Panc1 (cell line): ENCODE results near the gene ZNF568. TPM values are rescaled to one million over a fixed set of nuclear protein-coding genes. Genes with fewer than 3 reads are reported as not detected.

ENCODE experiments used
- ATAC-seq: fragments of 200-7000 bp; cut with Tn5 transposase; 2 replicates; pipeline ENCODE4 v1.9.1; 2020; ENCODE audit warnings: mild to moderate bottlenecking, moderate library complexity
- BruUV-seq: library from RNA; stranded (reverse); fragments of 400-500 nt; replicated peaks from 2 replicates; lab custom pipeline; 2021; lab: Mats Ljungman, UMichigan
- CTCF ChIA-PET: fragments of 300-600 bp; sonication (Branson Sonifier 250); formaldehyde crosslinking; loops from one replicate; lab custom pipeline; 2022; ENCODE audit warnings: antibody characterized with exemption; lab: Charles Lee
- POLR2A ChIA-PET: fragments of 300-600 bp; sonication (Branson Sonifier 250); formaldehyde crosslinking; loops from one replicate; lab custom pipeline; 2022; ENCODE audit warnings: antibody characterized with exemption; lab: Charles Lee
- DNase-seq: peaks from one replicate; pipeline ENCODE4 v3.0.0-alpha.2; 2010; ENCODE audit warnings: low read depth, low spot score
- H3K27ac ChIP-seq: 2 replicates; pipeline ENCODE4 v1.5.1; 2011; ENCODE audit warnings: mild to moderate bottlenecking, low read length, inconsistent platforms
- H3K27me3 ChIP-seq: fragments of 200-500 bp; sonication (Bioruptor generic); 2 replicates; pipeline ENCODE4 v1.6.0; 2014; ENCODE audit warnings: low read length, inconsistent platforms; ENCODE audit not compliant: control insufficient read depth, insufficient read depth
- H3K36me3 ChIP-seq: fragments of 200-500 bp; sonication (Bioruptor generic); 2 replicates; pipeline ENCODE4 v1.5.1; 2014; ENCODE audit warnings: inconsistent platforms, mild to moderate bottlenecking, low read length, moderate library complexity; ENCODE audit not compliant: control insufficient read depth, insufficient read depth
- H3K4me1 ChIP-seq: 2 replicates; pipeline ENCODE4 v1.5.1; 2011; ENCODE audit warnings: inconsistent platforms, mild to moderate bottlenecking, low read length, moderate library complexity; ENCODE audit not compliant: control insufficient read depth, insufficient read depth
- H3K4me3 ChIP-seq, 2 experiments: 2 replicates each; pipeline ENCODE4 v1.5.1; 2011 to 2012; ENCODE audit warnings: low read depth in 2 of 2, low read length in 2 of 2, mild to moderate bottlenecking in 2 of 2, inconsistent platforms in 1 of 2, moderate library complexity in 1 of 2
- H3K9me3 ChIP-seq: fragments of 200-500 bp; sonication (Bioruptor generic); 2 replicates; pipeline ENCODE4 v1.5.1; 2014; ENCODE audit warnings: low read depth, mild to moderate bottlenecking, inconsistent platforms, low read length, moderate library complexity; ENCODE audit not compliant: control insufficient read depth, insufficient read depth
- POLR2AphosphoS5 ChIP-seq: IDR thresholded peaks from 2 replicates; pipeline ENCODE4 v1.6.1; 2012; ENCODE audit warnings: mild to moderate bottlenecking, low read depth, low read length, moderate library complexity
- SIN3A ChIP-seq: IDR thresholded peaks from 2 replicates; pipeline ENCODE4 v1.6.1; 2012; ENCODE audit warnings: low read depth, mild to moderate bottlenecking, low read length, moderate library complexity, borderline replicate concordance; ENCODE audit not compliant: insufficient read depth
- TCF7L2 ChIP-seq: IDR thresholded peaks from 2 replicates; pipeline ENCODE4 v1.6.1; 2011; ENCODE audit warnings: mild to moderate bottlenecking, low read depth, low read length, inconsistent platforms
- in situ Hi-C: cut with HindIII; loops from 2 replicates; pipeline ENCODE4 v1.10.0; 2016; ENCODE audit warnings: low sequenced_read_pairs, low pct_unique_long_range_greater_than_20kb
- intact Hi-C: fragments of 100-400 bp; cut with micrococcal nuclease; formaldehyde crosslinking; loops from one replicate; pipeline ENCODE4 v1.10.0; 2022; ENCODE audit not compliant: unreplicated experiment
- total RNA-seq: library from RNA; stranded (reverse); gene quantifications from one replicate; pipeline ENCODE4 v1.2.1, GENCODE V29; 2021; ENCODE audit not compliant: unreplicated experiment
- TF ChIP-seq, protein P1 (sequence below): fragments of 450-650 bp; IDR thresholded peaks from 2 replicates; pipeline ENCODE4 v1.5.1; 2017; ENCODE audit warnings: mild to moderate bottlenecking
- TF ChIP-seq, protein P2 (sequence below), 2 experiments: IDR thresholded peaks; 2 replicates each; pipeline ENCODE4 v1.6.1; 2011 to 2012; ENCODE audit warnings: low read depth in 2 of 2, control low read depth in 1 of 2, low read length in 1 of 2, mild to moderate bottlenecking in 1 of 2, moderate library complexity in 1 of 2; ENCODE audit not compliant: insufficient read depth in 1 of 2

Gene ZNF568
- total RNA-seq, 1 experiment from 2014 or later, result 19.3 TPM

- ATAC-seq (no peak), DNase-seq (no peak)
- no peaks in the 10 kb centered on the region for H3K36me3 ChIP-seq
- BruUV-seq, result no TSS peak
- intact Hi-C loops, result no loop called here
- in situ Hi-C loops, result no loop called here
- H3K4me1 ChIP-seq, result no peaks in the 10 kb centered on the region
- no peaks in the 10 kb centered on the region for H3K27me3 ChIP-seq
- POLR2A ChIA-PET, result no interaction called here
- H3K9me3 ChIP-seq, result peaks cover 11% of the 10 kb centered on the region; the same call in 1 of the 2 replicates
- TF ChIP-seq, protein P1, sequence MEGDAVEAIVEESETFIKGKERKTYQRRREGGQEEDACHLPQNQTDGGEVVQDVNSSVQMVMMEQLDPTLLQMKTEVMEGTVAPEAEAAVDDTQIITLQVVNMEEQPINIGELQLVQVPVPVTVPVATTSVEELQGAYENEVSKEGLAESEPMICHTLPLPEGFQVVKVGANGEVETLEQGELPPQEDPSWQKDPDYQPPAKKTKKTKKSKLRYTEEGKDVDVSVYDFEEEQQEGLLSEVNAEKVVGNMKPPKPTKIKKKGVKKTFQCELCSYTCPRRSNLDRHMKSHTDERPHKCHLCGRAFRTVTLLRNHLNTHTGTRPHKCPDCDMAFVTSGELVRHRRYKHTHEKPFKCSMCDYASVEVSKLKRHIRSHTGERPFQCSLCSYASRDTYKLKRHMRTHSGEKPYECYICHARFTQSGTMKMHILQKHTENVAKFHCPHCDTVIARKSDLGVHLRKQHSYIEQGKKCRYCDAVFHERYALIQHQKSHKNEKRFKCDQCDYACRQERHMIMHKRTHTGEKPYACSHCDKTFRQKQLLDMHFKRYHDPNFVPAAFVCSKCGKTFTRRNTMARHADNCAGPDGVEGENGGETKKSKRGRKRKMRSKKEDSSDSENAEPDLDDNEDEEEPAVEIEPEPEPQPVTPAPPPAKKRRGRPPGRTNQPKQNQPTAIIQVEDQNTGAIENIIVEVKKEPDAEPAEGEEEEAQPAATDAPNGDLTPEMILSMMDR, result no peak
- TF ChIP-seq, protein P2, sequence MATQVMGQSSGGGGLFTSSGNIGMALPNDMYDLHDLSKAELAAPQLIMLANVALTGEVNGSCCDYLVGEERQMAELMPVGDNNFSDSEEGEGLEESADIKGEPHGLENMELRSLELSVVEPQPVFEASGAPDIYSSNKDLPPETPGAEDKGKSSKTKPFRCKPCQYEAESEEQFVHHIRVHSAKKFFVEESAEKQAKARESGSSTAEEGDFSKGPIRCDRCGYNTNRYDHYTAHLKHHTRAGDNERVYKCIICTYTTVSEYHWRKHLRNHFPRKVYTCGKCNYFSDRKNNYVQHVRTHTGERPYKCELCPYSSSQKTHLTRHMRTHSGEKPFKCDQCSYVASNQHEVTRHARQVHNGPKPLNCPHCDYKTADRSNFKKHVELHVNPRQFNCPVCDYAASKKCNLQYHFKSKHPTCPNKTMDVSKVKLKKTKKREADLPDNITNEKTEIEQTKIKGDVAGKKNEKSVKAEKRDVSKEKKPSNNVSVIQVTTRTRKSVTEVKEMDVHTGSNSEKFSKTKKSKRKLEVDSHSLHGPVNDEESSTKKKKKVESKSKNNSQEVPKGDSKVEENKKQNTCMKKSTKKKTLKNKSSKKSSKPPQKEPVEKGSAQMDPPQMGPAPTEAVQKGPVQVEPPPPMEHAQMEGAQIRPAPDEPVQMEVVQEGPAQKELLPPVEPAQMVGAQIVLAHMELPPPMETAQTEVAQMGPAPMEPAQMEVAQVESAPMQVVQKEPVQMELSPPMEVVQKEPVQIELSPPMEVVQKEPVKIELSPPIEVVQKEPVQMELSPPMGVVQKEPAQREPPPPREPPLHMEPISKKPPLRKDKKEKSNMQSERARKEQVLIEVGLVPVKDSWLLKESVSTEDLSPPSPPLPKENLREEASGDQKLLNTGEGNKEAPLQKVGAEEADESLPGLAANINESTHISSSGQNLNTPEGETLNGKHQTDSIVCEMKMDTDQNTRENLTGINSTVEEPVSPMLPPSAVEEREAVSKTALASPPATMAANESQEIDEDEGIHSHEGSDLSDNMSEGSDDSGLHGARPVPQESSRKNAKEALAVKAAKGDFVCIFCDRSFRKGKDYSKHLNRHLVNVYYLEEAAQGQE (IDR thresholded peaks at IDR 0.05; ENCODE audit: insufficient read depth in 1 of 2, low read depth in 2 of 2, low read length in 1 of 2), result no peak
- no peak for TF ChIP-seq POLR2AphosphoS5
- no peak for TF ChIP-seq SIN3A
- no peak for TF ChIP-seq TCF7L2
- CTCF ChIA-PET, result no interaction called here
- no peak overlapping the region for H3K27ac ChIP-seq
- H3K4me3 ChIP-seq, result no peak overlapping the region
Observed at GRCh38 chr19:37014456-37014855, 98.3 kb downstream of the ZNF568 start.

GRCh38 chr19:37045140-37045539 lies 129.0 kb downstream of the ZNF568 start:
- TF ChIP-seq POLR2AphosphoS5, result no peak
- TF ChIP-seq TCF7L2, result no peak
- TF ChIP-seq, protein P2 (IDR thresholded peaks at IDR 0.05; ENCODE audit: insufficient read depth in 1 of 2, low read depth in 2 of 2, low read length in 1 of 2), result no peak
- no peak for TF ChIP-seq SIN3A
- TF ChIP-seq, protein P1, result no peak
- Histone ChIP-seq H3K9me3 (no peaks in the 10 kb centered on the region; the same call in 1 of the 2 replicates), H3K36me3 (no peaks in the 10 kb centered on the region), H3K27me3 (no peaks in the 10 kb centered on the region), H3K4me1 (no peaks in the 10 kb centered on the region), H3K27ac (no peak overlapping the region), H3K4me3 (no peak overlapping the region)
- ATAC-seq (no peak), DNase-seq (no peak)
- CTCF ChIA-PET, result no interaction called here
- POLR2A ChIA-PET, result no interaction called here
- in situ Hi-C loops (no loop called here), intact Hi-C loops (no loop called here)
- no TSS peak for BruUV-seq

Other genes with a start within 250 kb of the ZNF568 start
- 14.0 TPM for gene ZNF461, start 249.5 kb upstream of the ZNF568 start, total RNA-seq
- 11.3 TPM for gene ZNF567, start 228.7 kb upstream of the ZNF568 start, total RNA-seq
- 15.3 TPM for gene ZNF850, start 143.5 kb upstream of the ZNF568 start, total RNA-seq
- 5.8 TPM for gene ZNF790, start 77.9 kb upstream of the ZNF568 start, total RNA-seq
- gene ZNF345, start 65.5 kb upstream of the ZNF568 start, total RNA-seq, result 3.8 TPM
- 7.2 TPM for gene ZNF829, start within 50 bp of the ZNF568 start, total RNA-seq
- gene ZNF420, start 162.1 kb downstream of the ZNF568 start, total RNA-seq, result 13.7 TPM